Stimulated activated CD8-positive, alpha-beta memory T cell treated with anti-CD3 and anti-CD28 coated beads, Interleukin-4, amount 100 ng/mL, for 48 hours (primary cell): ENCODE measurements around the gene SATB2.

ENCODE experiments used
- DNase-seq: peaks from one replicate; pipeline ENCODE4 v3.0.0-alpha.2; 2020

SATB2 gene

GRCh38 chr2:199457147-199458008 lies at the start of gene SATB2:
TSS of gene SATB2 (minus strand) at chr2:199457939. CDS start at chr2:199456037, 1,902 bp downstream.
- no peak for DNase-seq

DNA sequence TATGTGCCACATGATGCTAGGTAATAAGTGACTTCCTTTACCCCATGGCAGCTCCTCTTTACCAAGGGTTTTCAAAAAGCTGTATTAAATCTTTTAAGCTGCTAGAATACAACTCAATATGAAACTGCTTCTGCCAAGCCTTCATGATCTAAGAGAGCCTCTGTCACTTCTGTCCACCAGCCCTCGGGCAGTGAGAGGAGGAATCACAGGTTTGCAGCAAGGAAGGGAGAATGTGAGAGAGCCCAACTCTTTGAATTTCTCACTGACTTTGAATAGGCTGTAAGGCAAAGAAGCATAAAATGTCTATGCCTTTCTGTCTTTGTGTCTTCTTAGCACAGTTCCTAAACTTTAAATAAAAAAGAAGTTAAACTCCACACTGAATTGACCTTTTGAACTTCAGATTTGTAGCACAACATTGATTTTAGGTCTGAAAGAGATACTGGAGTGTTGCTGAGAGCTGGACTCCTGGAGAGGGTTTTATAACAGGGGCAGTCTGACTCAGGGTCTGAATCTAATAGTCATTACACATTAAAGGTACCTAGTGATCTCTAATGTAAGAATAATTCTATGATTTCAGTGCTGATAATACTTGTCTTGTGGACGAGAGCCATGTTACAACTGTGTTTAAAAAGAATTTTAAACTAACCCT lies 48.1 kb upstream of the SATB2 start:
- no peak for DNase-seq

- DNase-seq: no peak
Measured at GRCh38 chr2:199503148-199503547, 45.4 kb upstream of the SATB2 start.

DNA sequence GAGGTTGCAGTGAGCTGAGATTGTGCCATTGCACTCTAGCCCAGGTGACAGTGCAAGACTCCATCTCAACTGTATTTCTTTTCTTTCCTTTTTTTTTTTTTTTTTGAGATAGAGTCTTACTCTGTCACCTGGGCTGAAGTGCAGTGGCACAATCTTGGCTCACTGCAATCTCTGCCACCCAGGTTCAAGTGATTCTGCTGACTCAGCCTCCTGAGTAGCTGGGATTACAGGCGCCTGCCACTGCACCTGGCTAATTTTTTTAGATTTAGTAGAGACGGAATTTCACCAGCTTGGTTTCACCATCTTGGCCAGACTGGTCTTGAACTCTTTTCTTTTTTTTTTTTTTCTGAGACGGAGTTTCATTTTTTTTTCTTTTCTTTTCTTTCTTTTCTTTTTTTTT lies 41.3 kb upstream of the SATB2 start:
- no peak for DNase-seq

DNA sequence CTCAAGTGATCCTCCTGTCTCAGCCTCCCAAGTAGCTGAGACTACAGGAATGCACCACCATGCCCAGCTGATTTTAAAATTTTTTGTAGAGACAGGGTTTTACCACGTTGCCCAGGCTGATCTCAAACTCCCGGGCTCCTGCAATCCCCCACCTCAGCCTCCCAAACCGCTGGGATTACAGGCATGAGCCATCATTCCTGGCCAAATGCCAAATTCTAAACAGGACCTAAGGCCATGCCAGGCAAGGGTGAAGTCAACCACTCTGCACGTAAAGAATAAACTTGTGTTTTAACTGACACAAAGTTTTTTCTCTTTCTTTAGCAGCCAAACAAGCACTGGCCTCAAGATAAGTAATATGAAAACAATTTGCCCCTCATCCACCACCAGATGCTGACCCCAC lies 37.4 kb upstream of the SATB2 start:
- no peak for DNase-seq

DNA sequence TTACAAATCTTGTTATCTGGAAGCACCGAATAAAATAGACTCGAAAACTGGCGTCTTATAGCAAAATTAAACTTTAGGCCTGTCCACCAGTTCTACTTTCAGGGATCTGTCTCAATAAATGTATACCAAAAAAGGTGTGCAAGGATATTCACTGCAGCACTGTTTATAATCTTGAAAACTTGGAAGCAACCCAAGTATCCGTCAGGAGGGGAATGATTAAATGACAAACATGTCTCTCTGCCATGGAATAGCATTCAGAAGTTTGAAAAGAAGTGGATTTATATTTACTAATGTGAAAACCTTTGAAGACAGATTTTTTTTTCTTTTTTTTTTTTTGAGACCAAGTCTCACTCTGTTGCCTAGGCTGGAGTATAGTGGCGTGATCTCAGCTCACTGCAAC lies 32.3 kb upstream of the SATB2 start:
- no peak for DNase-seq

DNA sequence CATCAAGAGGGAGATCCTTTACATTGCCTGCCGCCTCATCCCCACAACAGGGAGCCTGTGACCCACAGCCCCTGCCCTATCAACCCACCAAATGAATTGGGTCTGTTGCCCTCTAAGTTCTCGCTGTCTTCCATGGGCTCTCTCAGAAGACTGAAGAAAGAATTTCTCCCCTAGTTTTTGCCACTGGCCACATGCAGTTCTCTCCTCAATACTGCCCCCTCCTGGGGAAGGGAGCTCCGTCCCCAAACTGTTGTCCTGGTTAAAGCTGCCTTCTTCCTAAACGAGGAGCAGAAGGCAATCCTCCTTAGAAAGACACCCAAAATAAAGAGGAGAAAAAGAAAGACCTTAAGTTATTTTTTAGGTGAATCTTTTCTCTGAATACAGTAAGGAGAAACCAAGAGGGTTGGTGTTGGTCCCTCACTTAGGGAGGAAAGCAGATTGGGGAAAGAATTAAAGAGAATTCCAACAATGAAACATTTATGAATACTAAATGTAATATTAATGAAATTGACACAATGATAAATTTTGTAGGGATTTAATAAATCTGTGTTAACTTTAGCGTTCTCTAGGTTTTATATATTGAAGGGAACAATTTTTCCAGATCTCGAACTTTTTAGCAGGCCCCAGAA lies 31.1 kb upstream of the SATB2 start:
- peak; percentile 63 for DNase-seq

GRCh38 chr2:199485732-199486335 lies 28.1 kb upstream of the SATB2 start:
- DNase-seq: peak; percentile 60

- no peak for DNase-seq
Measured at GRCh38 chr2:199484927-199485326, 27.2 kb upstream of the SATB2 start.

GRCh38 chr2:199480966-199481365 lies 23.2 kb upstream of the SATB2 start:
- no peak for DNase-seq

DNA sequence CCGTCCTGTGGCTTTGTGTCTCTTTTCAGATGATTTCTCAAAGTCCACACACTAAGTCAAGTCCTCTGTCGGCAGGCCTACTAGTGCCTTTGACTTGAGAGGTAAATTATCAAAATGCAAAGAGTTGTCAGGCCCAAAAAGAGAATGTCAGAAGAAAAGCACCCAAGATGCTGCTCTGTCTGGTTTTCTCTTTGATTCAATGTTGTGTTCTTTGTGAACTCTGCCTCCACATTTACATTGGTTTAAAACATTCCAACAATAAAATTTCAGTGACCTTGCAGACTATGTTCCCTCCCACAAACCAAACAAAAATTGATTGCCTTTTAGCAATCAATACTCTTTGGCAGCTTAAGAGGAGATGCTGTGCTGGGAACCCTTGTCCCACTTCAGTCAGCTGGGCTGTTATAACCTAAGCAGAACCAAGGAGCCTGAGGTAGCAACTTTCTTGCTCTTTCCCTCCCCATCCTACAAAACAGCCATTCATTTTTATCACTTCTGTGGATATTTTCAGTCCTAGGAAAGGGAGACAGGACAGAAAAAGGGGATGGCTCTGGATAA lies 19.6 kb upstream of the SATB2 start:
- no peak for DNase-seq

DNA sequence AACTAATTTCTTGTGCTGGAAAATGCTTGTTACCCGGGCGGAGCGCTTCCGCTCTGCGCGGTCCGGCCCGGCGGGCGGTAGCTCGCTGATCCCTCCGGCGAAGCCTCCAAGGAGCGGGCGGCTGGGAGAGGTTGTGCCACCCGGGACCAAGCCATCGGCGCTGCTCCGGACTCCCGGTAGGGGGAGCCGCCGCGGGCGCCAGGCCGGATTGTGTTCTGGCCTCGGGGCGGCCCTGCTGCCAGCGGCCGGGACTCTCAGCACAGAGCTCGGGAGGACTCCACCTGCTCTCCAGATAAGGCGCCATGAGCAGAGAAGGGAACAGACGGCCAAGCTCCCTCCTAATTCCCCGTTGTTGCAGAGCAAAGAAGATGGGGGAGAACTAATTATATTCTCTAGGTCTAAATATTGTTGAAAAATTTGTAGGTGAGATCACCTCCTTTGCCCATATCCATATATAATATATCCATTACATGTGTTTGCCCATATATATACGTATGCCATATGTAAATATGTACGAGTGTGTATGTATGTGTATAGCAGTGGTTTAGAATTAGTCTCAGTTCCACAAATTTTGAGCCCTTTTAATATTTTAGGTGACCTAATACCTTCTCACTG lies 13.8 kb upstream of the SATB2 start:
- peak; percentile 68 for DNase-seq

DNA sequence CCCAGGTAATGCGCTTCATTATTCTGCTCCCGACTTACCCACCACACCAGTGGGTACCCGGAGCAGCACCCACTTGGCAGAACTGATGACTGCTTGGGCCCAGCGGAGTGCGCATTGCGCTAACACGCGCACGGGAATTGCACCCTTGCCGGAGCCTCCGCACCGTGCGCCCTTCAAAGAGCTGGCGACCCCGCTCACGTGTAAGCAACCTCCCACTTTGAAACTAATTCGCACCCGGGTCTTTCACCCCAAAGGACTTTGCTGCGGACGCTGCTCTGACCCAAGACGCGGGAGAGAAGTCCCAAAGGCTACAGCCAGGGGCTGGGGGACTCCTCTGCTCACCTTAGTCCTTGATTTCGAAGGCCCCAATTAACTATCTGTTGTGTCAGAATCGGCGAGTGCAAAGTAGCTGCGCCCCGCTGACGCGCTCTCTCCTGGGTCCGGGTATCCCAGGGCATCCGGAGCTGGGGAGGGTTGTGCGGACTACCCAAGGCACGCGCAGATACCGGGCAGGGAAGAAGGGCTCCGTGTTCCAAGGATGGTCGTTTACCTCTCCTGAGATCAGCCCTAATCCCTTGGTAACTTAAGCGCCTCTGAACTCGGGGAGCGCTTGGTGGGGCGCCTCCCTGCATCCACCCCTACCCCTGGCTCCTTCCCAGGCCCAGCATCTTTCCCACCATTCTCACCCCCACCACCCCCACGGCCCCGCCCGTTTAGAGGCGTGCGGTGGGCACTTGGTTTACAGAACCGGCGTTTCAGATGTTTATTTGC lies 13.1 kb upstream of the SATB2 start:
- no peak for DNase-seq

DNA sequence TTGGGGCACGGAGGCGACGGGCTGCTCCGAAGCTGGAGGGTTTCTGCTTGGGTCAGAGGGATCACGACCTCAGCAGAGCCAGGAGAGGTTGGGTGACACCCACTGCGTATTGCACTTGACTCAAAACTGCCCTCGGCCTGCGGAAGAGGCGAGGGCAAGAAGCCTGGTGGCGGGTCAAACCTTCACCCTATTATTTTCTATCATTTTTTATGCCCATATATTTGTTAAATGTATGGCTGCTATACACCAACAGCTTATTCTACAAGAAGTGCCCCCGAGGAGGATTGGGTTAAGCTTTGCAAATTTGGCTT lies 12.6 kb upstream of the SATB2 start:
- no peak for DNase-seq

- DNase-seq: no peak
Measured at GRCh38 chr2:199469514-199470360, 12.0 kb upstream of the SATB2 start.

DNA sequence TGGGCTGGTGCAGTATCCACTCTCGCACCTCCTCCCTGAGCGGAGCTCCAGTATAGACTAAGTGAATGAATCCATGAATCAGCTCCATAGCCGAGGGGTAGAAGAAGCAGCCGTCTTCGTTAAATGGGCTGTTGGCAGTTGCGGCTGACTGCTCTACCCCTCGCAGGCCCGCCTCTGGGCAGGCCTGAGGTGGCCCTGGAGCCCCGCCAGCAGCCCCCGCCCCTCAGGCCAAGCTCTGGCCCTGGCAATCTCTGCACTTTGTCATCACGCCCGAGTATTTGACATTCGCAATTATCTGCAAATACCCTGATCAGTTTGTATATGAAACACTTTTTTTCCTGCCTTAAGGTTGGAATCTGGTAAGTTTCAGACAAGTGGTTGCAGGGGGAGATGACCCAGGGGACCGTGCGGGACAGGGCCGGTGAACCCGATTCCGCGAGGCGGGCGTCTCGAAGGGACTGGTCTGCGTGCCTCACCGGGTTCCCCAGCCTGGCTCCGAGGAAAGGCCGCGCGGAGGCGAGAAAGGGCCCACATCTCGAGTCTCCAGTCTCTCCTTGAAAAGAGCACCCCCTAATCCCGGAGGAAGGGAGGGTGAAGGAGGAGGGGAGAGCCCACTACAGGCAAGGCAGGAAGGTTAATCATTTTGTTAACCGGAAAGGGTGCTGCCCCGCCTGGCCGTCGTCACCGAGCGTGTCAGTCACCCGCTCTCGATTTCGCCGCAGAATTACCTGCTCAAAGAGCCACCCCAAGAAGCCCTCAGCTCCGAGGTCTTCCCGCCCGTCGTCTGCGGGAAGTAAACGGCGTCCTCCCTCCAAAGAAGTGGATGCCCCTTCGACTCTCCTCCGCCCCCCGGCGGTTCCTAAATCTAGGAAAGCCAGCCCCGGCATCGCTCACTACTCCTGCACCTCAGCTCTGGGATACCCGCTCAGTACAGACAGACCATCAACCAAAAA lies 11.1 kb upstream of the SATB2 start:
- no peak for DNase-seq

DNA sequence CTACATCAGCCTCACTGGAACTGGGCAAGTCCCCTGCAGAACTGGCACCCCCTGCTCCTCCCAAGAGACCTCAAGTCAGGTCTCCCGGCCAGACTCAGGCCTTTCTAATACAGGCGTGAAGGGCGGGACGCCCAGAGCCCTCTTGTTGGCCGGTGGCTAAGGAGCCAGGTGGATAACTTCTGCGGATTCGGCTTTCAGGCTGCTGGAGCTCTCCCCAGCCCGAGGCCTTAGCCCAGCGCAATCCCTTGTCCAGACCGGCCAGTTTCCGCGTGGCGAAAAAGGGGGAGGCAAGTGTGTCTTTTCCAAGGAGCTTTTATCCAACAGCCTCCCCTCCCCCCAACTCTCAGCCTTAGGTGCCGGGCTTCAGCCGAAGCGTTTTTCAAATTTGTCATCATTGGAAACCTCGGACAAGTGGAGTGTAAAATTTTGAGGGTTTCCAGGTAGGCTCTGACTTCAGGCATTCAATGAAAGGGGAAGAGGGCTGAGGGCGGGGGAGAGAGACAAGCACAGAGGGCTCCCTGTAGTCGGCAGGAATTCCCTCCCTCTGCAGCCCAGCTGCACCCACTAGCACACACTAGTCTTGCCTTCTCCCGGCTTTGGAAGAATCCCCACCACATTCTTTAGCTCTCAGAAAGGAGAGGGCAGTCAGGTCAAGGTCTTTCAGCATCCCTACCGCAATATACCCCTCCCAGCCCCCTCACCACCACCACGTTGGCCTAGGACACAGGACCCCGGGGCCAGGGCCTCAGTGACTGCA lies 9.5 kb upstream of the SATB2 start:
- no peak for DNase-seq

DNA sequence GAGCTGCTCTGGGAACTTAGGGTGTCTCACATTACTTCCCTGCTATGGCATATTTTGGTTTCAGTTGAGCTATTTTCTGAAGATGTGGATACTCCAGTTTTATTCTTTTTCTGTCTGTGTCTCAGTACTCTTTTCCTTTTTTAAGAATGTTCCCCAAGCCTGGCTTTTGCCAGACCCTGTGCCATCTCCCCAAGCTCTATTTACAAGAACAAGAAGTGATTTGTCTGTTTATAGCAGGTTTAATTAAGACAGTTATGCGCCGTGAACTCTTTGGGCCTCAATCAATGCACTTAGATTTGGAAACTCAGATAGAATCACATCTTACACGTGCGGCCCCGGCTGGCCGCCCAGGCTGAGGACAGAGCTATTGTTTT lies 8.9 kb upstream of the SATB2 start:
- DNase-seq: no peak

DNA sequence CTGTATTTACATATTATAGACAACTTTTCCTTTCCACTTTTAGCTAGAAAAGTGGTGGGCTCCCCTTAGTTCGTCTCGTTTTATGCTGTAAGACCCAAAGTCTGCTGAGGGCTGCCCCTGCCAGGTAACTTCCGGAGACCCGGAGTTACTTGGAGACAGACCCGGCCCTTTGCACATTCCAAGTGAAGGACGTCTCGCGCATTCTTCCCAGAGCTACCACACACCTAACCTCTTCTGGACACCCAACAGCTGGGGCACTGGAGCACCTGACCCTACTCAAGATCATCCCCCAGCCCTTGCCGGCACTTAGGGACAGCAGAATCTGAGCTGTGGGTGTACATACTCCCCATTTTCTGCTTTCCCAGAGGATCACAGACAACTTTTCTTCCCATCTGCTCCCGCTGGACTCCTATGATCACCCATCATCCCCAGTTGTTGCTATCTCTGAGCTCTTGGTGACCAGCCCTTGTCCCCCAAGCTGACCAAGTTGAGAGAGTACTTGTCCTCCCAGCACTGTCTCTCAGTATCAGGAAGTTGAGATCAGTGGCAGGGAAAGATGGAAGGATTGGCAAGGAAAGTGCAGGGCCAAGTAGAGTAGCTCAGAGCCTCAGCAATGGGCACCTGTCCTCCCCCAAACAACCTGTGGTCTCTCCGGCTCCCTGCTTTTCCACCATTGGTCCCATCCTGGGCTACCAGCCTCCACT lies 8.4 kb upstream of the SATB2 start:
- no peak for DNase-seq
